Lung (tissue), 12 donors: ENCODE measurements around the gene GATC. TPM values are rescaled to one million over a fixed set of nuclear protein-coding genes. Genes with fewer than 3 reads are reported as not detected.

Experiments
- ATAC-seq: fragments of 200-7000 bp; cut with Tn5 transposase; one replicate; pipeline ENCODE4 v1.9.1; 2020; ENCODE audit warnings: moderate number of reproducible peaks; ENCODE audit not compliant: insufficient read depth, low FRiP score
- DNase-seq, 3 donors: peaks; one replicate each; pipeline ENCODE4 v3.0.0-alpha.2; 2013 to 2017
- H3K27ac ChIP-seq, 2 donors: one replicate each; pipeline ENCODE4 v1.5.1; 2013; ENCODE audit warnings: mild to moderate bottlenecking in 2 of 2, moderate library complexity in 2 of 2, control low read depth in 1 of 2, inconsistent platforms in 1 of 2, low read depth in 1 of 2, low read length in 1 of 2
- H3K27me3 ChIP-seq, 3 donors: one replicate each; pipeline ENCODE4 v1.5.1; 2013; ENCODE audit warnings: low read length in 2 of 3; ENCODE audit not compliant: control insufficient read depth in 3 of 3, insufficient read depth in 3 of 3
- H3K36me3 ChIP-seq, 4 donors: one replicate each; pipeline ENCODE4 v1.5.1; 2013; ENCODE audit warnings: low read length in 4 of 4, mild to moderate bottlenecking in 1 of 4, moderate library complexity in 1 of 4; ENCODE audit not compliant: control insufficient read depth in 4 of 4, insufficient read depth in 4 of 4
- H3K4me1 ChIP-seq, 5 donors: one replicate each; pipeline ENCODE4 v1.5.1; 2013; ENCODE audit warnings: low read length in 5 of 5, mild to moderate bottlenecking in 2 of 5, moderate library complexity in 1 of 5; ENCODE audit not compliant: control insufficient read depth in 5 of 5, insufficient read depth in 5 of 5
- H3K4me3 ChIP-seq: one replicate; pipeline ENCODE4 v1.5.1; 2013; ENCODE audit warnings: mild to moderate bottlenecking, control low read depth, moderate library complexity
- H3K9ac ChIP-seq, 2 donors: one replicate each; pipeline ENCODE4 v1.5.1; 2013; ENCODE audit warnings: low read length in 2 of 2, control low read depth in 1 of 2; ENCODE audit not compliant: insufficient read depth in 1 of 2
- H3K9me3 ChIP-seq, 4 donors: one replicate each; pipeline ENCODE4 v1.5.1; 2013; ENCODE audit warnings: low read length in 3 of 4, mild to moderate bottlenecking in 1 of 4, moderate library complexity in 1 of 4; ENCODE audit not compliant: control insufficient read depth in 4 of 4, insufficient read depth in 3 of 4
- CTCF ChIP-seq: IDR thresholded peaks from 2 replicates; pipeline ENCODE4 v1.5.1; 2012; ENCODE audit warnings: mild to moderate bottlenecking; ENCODE audit errors: control extremely low read depth, extremely low read depth
- WGBS, 2 donors: extraction: QIAGEN DNeasy Blood & Tissue Kit; methylation state at CpG; one replicate each; pipeline ENCODE4 v1.1.7; 2013; 5-methylcytosine and 5-hydroxymethylcytosine counted together
- polyA plus RNA-seq, 2 donors: library from polyadenylated mRNA; stranded (reverse); fragments of 200-250 nt; gene quantifications; one replicate each; pipeline ENCODE4 v1.2.1, GENCODE V29; 2013
- total RNA-seq, 2 donors: library from RNA; depleted of rRNA in 1 of 2; stranded (reverse); fragments of >200 nt in 1 of 2; gene quantifications; one replicate each; pipeline ENCODE4 v1.2.1, GENCODE V29; 2014 to 2021
- donor health status: control.
- donor health status: control.
- donor health status: Bipolar disorder and iron deficiency.
- donor health status: healthy.
- donor health status: DM: yes; HTN: yes; CAD: no.

Gene GATC
- total and polyA plus RNA-seq, 4 donors: 10.6 to 27.6 (median 19.3) TPM

- peak within 1 kb of the TSS; percentile 80 to 92 for H3K9ac ChIP-seq
- peak within 1 kb of the TSS; percentile 65 for H3K4me3 ChIP-seq
- TF ChIP-seq CTCF: peak; percentile 67
- no peaks in the 10 kb centered on the region for H3K9me3 ChIP-seq
- ATAC-seq: peak; percentile 96
- peaks cover 0 to 19% (median 5%) of the 10 kb centered on the region in 5 donors for H3K4me1 ChIP-seq
- 0% methylated on average over 79 to 88 of the region's 88 CpGs for WGBS, 2 donors
- H3K27ac ChIP-seq: peak within 1 kb of the TSS; percentile 85 to 92
- H3K27me3 ChIP-seq: no peaks in the 10 kb centered on the region
- peaks cover 9 to 17% (median 11%) of the 10 kb centered on the region in 4 donors for H3K36me3 ChIP-seq
- DNase-seq: peak; percentile 96 to 99 (median 97)
Measured at GRCh38 chr12:120469450-120470149, 23.4 kb downstream of the GATC start, which contains the start of gene SRSF9. SRSF9 (minus strand) TSS chr12:120469748; CDS start chr12:120469609, 139 bp downstream.

- WGBS, 2 donors: 70 to 73% methylated on average over 26 of the region's 26 CpGs
- Histone ChIP-seq H3K36me3 (peaks cover 3 to 10% (median 8%) of the 10 kb centered on the region in 4 donors), H3K9me3 (no peaks in the 10 kb centered on the region), H3K4me3 (peak overlapping the region; percentile 65), H3K27me3 (no peaks in the 10 kb centered on the region), H3K4me1 (peaks cover 0 to 19% (median 5%) of the 10 kb centered on the region in 5 donors), H3K27ac (peak overlapping the region in 1 of 2 donors; percentile 92), H3K9ac (peak overlapping the region; percentile 71 to 80)
- no peak for TF ChIP-seq CTCF
- no peak for ATAC-seq
- DNase-seq: peak in 2 of 3 donors; percentile 35 to 46
Measured at GRCh38 chr12:120470150-120470784, 24.0 kb downstream of the GATC start.

- H3K4me3 ChIP-seq: no peak overlapping the region
- no peak overlapping the region for H3K27ac ChIP-seq
- peaks cover 0 to 1% (median 0%) of the 10 kb centered on the region in 4 donors for H3K36me3 ChIP-seq
- ATAC-seq (no peak), DNase-seq (no peak)
- peaks cover 0 to 19% (median 5%) of the 10 kb centered on the region in 5 donors for H3K4me1 ChIP-seq
- no peaks in the 10 kb centered on the region for H3K27me3 ChIP-seq
- no peak for TF ChIP-seq CTCF
- no peaks in the 10 kb centered on the region for H3K9me3 ChIP-seq
- no peak overlapping the region for H3K9ac ChIP-seq
Measured at GRCh38 chr12:120472521-120472920, 26.3 kb downstream of the GATC start.
